ENCODE data around the gene DNLZ.
"Not testable (repeated sequence)": the region's sequence is repeated elsewhere in the genome, so short reads cannot be mapped to it uniquely, and the experiment has no call there.

DNLZ gene

DNA sequence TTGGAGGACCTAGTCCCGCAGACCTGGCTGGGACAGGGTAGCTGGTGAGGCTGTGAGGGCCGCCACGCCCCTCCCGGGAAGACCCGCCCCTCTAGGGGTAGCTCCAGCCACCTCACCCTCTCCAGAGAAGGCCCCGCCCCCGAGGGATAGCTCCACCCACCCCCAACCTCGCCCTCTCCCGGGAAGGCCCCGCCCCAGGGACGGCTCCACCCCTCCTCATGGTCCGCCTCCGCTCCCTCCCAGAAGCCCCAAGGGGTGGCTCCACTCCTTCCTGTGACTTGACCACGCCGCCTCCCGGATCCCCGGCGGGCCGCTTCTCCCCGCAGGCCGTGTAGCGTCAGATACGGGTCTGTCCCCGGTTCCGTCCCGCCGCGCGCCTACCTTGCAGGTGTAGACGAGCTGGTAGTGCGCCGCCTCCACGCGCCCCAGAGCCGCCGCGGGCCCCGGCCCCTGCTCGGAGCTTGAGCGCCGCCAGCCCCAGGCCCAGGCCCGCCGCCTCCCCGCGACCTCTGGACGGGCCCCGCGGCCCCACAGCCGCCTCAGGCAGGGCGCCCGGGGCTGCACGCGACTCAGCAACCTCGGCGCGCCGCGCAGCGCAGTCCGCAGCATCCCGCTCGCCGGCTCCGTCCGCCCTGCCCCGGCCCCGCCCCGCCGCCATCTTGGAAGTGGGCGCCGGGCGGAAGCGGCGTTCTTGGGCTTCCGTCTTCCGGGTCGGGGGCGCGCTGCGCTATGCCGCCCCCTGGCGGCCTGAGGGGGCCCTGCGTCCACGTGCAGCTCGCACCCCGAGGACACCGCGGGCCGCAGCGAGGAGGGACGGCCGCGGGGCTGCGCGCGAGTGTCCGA is at the start of gene DNLZ:
Gene DNLZ (minus strand): TSS at position 639 of the 843 bp plus-strand sequence. CDS start 30 bp downstream, at position 609.
- peak; percentile 42 for DNase-seq

DNA sequence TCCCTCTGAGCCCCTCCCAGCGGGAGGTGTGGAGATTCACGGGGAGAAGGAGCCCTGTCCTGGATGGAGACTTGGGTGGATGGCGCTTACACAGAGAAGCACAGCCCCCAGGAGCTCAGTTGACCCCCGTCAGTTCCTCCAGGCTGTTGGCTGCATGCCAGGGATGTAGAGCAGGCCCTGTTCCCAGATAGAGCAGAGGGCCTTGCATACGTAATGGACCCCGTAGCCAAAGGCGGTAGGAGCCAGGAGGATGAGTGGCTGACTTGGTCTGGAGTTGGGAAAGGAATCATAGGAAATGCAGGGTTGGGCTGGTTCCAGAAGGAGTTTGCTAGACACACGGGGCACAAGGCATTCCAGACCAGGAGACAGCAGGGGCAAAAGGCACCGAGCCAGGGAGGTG is 49.4 kb upstream of the DNLZ start:
- DNase-seq, result no peak

DNA sequence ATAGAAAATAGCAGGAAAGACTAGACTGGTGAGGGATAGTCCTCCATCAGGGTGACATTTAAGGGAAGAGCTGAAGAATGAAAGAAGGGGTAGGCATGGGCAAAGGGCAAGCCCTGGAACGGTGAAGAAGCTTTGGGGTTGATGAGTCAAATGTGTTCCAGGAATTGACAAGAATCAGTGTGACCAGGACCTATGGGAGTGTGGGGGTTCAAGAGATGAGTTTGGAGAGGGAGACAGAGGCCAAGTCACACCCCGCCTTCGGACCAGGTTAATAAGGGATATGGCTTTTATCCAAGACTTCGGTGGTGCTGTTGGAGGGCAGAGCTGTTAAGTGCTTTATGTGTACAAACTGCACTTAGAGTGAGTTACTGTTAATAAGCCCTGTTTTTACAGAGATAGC is 47.8 kb upstream of the DNLZ start:
- no peak for DNase-seq

DNA sequence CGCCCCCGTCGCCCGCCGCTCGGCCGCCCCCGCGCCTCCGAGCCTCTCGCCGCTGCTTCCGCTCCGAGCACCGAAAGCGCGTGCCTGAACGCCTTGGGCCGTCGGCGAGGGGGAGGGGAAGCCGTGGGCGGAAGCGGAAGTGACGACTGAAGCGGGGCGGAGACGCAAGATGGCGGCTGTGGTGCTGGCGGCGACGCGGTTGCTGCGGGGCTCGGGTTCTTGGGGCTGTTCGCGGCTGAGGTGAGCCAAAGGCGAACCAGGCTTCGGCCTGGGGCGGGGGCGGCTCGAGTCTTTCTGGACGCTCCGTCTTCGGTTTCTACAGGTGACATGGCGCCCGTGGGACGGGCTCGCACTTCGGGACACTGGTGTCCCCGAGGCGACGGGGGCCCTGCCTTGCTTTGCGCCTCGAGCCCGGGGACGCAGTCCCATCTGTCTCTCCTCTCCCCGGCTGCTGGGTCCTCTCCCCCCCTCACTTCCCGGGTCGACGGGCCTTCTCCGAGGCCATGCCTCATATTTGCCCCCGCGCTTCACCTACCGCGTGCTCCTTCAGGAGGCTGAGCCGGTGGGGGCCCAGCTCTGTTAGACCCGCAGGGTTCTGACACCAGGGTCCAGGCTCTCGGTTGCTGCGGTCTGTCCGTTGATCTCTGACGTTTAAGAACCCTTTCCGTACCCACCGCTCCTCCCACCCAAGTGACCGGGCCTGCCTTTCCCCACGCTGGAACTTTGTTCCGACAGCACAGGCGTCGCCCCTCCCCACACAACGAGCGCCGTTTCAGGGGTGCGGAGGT is 47.1 kb upstream of the DNLZ start, which contains the start of the genes ENTR1 and PMPCA:
Gene ENTR1 (minus strand): TSS at position 115 of the 788 bp plus-strand sequence. CDS start 217 bp downstream, outside the sequence.
Gene PMPCA (plus strand): TSS at position 159 of the 788 bp plus-strand sequence. CDS start 11 bp downstream, at position 170.
- DNase-seq, result no peak

DNA sequence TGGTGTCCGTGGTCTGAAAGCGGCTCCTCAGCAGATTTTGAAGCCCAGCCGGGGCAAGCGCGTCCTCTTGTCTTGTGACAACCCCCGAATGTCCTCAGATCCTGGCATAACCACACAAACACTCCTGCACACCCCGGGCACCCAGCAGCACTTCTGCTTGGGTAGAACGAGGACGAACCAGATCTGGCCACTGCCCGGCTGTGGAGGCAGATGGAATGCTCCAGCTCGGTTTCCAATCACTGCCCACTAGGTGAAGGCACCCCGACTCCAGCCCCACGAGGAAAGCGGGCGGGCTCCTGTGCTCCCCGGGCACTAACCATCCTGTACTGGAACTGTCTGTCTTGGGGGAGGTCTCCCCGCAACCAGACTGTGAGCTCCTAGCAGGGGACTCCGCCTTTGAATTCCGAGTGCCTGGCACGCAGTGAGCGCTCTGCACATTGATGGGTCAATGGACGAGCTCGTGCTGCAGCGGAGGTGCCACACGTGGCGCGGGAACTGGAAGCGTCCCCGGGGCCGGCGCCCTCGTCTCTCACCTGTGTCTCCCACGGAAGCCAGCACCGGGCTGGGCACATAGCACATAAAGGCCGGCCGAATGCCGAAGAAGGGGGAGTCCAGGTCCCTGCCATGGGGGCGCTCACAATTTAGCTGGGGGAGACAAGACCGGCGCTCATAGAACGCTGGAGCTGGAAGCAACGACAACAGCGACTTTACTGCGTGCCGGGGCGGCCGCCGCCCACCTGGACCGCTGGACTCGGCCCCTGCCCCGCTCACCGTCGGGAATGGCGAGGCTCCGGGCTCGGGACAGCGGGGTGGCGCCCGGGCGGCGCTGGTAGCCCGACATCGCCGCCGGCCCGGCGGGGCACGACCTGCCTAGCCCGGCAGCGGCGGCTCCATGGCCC is 46.3 kb upstream of the DNLZ start:
- DNase-seq, result no peak

DNA sequence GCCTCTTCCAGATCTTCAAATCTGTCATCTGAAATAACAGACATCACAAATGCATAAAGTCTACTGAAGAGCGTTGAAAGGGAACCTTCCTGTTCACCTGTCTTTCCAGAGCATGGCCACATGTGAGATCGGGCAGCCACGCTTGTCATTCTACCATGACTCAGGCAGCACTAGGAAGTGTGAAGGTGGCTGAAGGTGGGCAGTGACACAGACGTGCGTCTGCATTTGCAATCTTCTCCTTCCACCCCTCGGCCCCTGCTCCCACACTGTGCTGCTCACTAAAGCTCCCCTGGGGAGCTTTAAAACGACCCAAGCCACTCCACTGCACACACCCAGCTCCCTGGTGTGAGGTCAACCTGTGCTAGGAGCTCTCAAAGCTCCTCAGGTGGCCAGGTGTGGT is 44.4 kb upstream of the DNLZ start:
- no peak for DNase-seq

DNA sequence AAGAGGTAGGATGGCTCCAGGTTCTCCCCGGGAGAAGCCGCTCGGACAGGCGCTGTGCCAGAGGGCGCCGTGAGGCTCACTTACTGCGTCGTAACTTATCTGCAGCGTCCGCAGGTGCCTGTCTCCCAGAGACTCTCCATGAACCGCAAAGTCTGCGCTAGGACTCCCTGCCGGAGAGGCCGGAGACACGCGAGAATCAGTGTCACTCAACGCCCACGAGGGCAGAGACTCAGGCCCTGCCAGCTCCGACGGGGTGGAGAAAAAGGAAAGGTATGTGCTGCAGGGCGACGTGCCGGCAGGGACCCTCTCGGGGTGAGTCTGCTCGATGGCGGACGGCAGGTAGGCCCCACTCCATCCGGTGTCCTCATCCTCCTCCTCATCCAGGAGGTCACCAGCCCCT is 43.5 kb upstream of the DNLZ start:
- not testable (repeated sequence) for DNase-seq

DNA sequence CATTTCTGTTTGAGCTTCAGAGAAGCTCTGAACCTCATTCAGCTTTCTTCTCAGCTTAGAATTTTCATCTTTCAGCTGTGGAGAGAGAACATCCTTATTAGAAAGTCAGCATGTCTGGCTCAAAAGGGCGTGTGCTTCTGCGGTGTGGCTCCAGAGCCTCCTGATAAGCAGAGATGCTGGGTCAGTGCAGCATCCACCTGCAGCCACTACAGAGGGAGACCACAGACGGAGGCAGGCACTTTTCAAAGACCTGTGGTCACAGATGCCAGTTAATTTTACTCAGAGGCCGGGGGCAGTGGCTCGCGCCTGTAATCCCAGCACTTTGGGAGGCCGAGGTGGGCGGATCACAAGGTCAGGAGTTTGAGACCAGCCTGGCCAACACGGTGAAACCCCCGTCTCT is 42.4 kb upstream of the DNLZ start:
- DNase-seq, result not testable (repeated sequence)

DNA sequence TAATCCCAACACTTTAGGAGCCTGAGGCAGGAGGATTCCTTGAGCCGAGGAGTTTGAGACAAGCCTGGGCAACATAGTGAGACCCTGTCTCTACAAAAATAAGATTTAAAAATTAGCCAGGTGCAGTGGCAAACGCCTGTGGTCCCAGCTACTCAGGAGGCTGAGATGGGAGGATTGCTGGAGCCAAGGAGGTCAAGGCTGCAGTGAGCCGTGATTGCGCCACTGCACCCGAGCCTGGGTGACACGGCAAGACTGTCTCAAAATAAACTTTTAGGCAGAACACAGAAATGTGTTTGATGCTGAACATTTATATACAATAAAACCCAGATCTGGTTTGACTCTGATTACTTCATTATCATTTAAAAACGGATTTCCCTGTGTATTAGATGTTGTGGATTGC is 41.9 kb upstream of the DNLZ start:
- DNase-seq, result no peak

DNA sequence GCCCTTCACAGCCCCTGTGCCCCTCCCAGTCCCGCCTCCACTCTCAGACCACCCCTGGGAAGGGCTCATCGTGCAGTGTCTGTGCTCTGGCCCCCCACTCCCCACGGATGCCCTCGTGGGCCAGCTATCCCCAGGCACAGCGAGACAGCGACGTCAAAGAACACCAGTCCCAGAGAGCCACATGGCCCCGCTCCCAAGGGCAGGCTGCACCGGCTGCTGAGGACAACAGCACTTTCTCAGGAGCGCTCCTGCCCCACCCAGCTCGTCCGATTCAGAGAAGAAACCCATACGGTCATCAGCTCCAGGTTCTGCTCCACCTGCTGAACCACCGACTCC is 41.2 kb upstream of the DNLZ start:
- DNase-seq, result no peak

DNA sequence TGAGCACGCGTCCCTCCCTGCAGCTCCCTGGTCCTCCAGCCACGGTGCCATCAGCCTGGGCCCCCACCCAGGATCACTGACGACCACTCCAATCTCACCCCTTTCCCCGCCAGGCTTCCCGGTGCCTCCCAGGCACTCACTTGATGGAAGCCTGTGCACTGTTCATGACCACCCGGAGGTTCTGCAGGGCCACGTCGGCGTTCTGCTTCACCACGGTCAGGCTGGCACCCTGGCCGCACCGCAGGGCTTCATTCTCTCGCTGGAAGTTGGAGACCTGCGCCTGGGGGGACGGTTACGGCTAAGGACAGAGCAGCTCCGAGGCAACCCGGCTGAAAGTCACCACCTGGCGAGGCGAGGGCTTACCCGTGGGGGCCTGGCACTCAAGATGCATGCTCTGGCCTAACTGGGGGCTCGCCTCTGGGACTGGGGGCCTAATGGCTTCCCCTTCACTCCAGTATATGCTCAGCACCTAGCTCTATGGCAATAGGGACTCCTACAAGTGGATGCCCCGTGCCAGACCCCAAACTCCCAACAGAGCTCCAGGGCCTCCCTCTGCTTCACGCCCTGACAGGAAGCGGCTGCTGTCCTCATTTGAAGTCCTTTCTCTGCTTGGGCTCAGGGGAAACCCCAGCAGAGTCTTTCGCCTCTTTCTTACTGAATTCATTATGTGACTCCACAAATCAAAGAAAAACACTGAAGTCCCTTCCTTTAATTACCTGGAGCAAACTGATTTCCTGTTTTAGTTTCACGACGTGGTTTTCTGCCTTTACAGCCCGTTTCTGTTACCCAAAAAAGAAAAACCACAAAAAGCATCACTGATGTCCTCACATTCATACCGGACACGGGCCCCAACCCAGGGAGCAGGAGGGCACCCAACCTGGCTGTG is 40.6 kb upstream of the DNLZ start:
- DNase-seq, result no peak

DNA sequence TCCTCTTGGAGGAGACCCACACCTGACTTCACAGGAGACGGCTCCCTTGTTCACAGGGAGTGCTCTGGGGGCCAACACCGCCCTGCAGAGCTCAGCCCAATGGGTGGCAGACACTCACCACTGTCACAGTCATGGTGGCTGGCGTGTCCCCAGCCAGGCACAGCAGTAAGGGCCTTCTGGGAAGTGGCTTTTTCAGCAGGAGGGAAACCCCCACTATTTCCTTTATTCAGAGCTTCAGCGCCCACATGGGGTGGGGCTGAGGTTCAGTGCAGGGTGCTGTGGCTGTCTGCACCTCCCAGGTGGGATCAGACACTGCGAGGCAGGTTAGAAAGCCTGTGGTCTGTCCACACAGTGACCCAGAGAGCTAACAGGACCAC is 40.0 kb upstream of the DNLZ start:
- no peak for DNase-seq

DNA sequence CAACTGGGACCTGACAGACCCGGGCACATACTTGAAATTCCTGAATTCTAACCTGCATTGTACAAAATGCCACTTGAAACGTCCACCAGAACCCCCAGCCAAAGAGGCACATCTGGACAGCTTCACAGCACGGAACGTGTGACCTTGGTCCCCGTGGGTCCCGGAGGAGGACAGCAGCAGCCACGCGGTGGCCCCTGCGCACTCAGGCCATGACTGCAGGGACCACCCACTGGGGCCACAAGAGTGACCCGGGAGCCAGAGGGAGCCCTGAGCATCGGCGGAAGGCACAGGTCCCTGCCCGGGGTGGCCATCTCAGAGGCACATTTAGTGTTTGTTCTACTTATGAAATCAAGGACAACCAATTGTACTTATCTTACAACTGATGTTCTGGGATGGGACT is 38.5 kb upstream of the DNLZ start:
- no peak for DNase-seq

DNA sequence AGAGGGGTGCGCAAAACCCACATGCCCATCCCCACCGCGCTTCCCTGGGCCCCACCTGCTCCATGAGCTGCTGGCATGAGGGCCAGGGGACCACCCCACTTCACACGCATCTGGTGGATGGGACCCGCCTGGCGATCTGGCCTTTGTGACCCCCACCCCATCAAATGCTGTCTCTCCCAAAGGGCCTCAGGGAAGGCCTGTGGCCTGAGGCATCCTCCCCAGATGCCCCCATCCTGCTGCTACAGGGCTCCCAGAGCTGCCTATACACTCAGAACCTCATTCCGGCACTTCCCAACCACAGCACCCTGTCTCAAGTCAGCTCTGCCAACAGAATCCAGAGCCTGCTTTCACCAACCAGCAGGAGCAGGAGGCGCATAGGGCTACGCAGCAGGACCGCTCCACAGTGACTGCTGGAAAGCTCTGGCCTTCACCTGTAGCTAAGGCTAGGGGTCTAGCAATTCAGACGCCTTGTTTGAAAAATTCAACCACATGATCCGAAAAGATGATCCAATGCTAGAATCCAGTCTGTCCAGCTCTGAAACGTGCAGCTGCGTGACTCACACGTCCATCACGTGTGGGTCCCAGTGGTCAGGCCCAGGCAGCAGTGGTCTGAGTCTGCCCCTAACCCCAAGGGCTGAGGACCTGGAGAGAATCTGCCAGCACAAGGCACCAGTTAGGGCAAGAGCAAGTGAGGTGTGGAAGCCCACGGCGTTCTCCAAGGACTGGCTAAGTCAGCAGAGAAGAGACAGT is 37.8 kb upstream of the DNLZ start:
- DNase-seq, result no peak

DNA sequence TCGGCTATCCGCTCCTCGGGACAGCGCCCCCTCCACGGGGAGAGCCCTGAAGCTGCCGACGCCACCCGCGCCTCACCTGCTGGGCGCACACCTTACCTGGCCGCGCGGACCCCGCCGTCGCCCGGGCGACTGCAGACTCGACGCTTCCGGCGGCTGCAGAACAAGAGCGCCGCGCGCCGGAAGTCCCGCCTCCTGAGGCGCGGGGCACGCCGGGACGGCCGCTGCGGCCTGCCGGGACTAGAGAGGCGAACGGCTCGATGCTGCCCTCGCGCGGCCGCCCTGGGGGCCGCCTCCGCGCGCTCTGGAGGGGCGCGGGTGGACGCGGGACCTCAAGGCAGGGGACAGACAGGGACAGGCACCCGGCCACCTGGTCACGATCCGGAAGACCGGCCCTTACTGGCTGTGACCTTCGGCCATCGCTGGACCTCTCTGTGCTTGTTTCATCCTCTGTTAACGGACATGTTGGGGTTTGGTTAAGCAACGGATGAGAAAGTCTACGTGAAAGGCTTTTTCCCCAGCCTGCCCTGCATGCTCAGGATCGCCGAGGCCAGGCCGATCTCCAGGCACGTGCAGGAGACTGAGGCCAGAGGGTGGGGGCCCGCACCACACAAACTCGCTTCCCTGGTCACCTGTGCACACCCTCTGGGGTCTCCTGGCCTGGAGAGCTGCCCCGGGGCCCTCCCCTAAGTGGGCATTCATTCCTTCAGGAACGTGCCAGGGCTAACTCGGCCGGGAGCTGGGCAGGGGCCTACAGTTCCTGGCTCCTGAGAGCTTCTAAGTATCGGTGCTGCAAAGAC is 36.7 kb upstream of the DNLZ start, which contains the start of gene SNAPC4:
Gene SNAPC4 (minus strand): TSS at position 133 of the 797 bp plus-strand sequence. CDS start 1,742 bp downstream, outside the sequence.
- DNase-seq, result peak; percentile 40

DNA sequence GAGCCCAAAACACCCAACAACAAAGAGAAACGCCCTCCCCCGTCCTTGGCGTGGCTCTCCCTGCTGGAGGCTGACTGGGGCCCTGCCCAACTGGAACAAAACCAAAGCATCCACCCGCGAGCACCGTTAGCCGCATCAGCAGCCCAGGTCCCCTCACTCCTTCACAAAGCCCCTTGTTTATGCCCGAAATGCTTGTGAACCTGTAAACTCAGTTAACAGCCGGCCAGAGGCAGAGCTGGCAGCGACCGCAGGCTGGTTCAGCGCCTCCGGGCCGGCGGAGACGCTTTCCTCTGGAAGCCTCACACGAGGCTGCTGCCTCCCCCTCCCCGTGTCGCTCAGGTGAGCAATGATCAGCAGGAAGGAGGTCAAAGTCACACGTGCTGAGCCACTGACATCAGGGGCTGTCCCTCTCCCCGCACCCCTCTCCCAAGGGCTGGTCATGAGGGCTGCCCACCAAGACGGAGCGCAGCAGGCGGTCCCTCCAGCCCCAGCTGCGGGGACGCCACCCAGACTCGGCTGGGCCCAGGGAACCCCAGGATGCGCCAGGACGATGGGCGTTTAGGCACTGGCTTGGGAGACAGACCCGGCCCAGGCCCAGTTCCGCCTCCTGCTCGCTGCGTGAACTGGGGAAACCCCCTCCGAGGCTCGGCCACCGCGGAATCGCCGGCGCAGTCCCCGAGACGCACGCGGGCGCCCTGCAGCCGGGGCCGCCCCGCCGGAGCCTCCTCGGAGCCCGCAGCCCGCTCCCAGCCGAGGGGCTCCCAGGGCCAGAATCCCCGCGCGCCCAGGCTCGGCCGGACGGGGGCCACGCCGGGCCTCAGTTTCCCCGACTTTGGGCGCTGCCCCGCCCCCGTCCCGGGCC is 35.9 kb upstream of the DNLZ start:
- DNase-seq, result no peak

DNA sequence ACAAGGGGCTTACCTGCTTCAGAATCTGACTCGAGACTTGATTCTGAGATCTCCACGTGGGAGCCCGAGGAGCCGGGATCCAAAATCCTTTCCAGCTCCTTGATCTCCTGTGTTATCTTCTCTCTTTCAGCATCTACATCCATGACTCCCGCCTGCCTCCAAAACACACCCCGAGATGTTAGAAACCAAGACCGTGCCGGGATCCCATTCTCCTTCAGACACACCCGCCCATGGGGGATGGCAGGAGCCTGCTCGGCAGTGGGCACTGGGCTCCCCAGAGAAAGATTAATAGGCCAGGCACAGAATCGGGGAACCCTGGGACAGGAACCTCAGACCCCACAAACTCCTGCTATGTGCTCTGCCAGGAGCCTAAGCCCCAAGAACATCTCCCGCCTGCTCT is 34.7 kb upstream of the DNLZ start:
- no peak for DNase-seq

DNA sequence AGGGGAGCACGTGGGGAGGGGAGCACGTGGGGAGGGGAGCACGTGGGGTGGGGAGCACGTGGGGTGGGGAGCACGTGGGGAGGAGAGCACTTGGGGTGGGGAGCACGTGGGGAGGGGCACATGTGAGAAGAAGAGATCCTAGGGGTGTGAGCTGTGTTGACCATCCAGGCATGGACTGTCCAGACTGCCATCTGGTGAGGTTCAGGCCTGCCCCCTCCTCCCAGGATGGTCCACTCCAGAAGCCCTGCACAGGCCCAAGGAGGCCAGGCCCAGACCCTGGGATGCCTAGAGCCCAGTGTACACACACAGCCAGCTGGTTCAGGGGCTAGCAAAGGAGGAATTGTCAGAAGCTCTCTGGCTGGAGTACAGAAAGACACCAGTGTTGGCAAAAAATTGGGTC is 34.1 kb upstream of the DNLZ start:
- DNase-seq, result no peak

DNA sequence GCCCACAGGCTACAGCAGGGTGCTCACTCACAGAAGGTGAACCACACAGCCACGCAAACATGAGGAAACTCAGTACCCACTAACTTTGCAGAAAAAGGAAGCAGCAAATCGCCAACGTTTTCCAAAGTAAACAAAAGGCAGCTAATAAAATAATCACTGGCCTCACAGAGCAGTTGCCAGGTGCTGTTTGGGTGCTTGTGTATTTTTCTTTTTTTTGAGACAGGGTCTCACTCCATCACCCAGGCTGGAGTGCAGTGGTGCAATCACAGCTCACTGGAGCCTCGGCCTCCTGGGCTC is 32.6 kb upstream of the DNLZ start:
- DNase-seq, result no peak

All from NCI-H2081 treated with DMSO at 0.1 percent for 48 hours (cell line).